Liver (tissue), 3 donors: Measurements from ENCODE around the gene NEDD4.

ENCODE experiments used
- GABPA ChIP-seq, 2 donors: IDR thresholded peaks in 1 of 2; conservative IDR thresholded peaks in 1 of 2; 2 replicates each; pipeline ENCODE4 v1.6.1; 2016; ENCODE audit warnings: antibody characterized with exemption in 2 of 2, mild to moderate bottlenecking in 1 of 2, moderate library complexity in 1 of 2
- JUND ChIP-seq, 2 donors: IDR thresholded peaks; 2 replicates each; pipeline ENCODE4 v1.6.1; 2016; ENCODE audit warnings: antibody characterized with exemption in 2 of 2
- RAD21 ChIP-seq, 2 donors: IDR thresholded peaks; 2 replicates each; pipeline ENCODE4 v1.6.1; 2016; ENCODE audit warnings: antibody characterized with exemption in 2 of 2, mild to moderate bottlenecking in 2 of 2
- RXRA ChIP-seq, 2 donors: IDR thresholded peaks; 2 replicates each; pipeline ENCODE4 v1.6.1; 2017 to 2018; ENCODE audit warnings: antibody characterized with exemption in 2 of 2, mild to moderate bottlenecking in 1 of 2
- SP1 ChIP-seq: IDR thresholded peaks from 2 replicates; pipeline ENCODE4 v1.6.1; 2018; ENCODE audit warnings: antibody characterized with exemption, mild to moderate bottlenecking
- TAF1 ChIP-seq: conservative IDR thresholded peaks from 2 replicates; pipeline ENCODE4 v1.6.1; 2016; ENCODE audit warnings: antibody characterized with exemption, mild to moderate bottlenecking
- TF ChIP-seq, protein P1 (sequence below): fragments of 150-350 bp; IDR thresholded peaks from 2 replicates; pipeline ENCODE4 v1.5.1; 2017; ENCODE audit warnings: improper control_type of control experiment, low read depth, low read length; ENCODE audit not compliant: missing input control
- TF ChIP-seq, protein P2 (sequence below): IDR thresholded peaks from 2 replicates; pipeline ENCODE4 v1.6.1; 2016; ENCODE audit warnings: antibody characterized with exemption, mild to moderate bottlenecking
- donor health status: healthy.
- donor health status: healthy.

DNA sequence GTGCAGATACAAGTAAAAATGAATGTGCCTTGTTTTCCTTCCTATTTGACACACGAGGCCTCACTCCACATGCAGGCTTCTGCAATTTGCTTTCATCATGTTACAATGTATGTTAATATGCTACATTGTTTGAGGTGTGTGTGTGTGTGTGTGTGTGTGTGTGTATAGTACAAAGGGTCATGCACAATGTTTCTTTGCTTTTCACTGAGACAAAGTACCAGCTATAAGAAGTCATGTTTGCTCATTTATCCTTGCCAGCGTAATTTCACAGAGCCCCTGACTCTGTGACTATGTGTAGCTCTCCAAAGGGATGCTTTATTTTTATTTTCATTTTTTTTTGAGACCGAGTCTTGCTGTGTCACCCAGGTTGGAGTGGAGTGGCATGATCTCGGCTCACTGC, 38.0 kb upstream of the NEDD4 start:
- TF ChIP-seq, protein P1, sequence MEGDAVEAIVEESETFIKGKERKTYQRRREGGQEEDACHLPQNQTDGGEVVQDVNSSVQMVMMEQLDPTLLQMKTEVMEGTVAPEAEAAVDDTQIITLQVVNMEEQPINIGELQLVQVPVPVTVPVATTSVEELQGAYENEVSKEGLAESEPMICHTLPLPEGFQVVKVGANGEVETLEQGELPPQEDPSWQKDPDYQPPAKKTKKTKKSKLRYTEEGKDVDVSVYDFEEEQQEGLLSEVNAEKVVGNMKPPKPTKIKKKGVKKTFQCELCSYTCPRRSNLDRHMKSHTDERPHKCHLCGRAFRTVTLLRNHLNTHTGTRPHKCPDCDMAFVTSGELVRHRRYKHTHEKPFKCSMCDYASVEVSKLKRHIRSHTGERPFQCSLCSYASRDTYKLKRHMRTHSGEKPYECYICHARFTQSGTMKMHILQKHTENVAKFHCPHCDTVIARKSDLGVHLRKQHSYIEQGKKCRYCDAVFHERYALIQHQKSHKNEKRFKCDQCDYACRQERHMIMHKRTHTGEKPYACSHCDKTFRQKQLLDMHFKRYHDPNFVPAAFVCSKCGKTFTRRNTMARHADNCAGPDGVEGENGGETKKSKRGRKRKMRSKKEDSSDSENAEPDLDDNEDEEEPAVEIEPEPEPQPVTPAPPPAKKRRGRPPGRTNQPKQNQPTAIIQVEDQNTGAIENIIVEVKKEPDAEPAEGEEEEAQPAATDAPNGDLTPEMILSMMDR = no peak
- no peak for TF ChIP-seq GABPA (IDR thresholded peaks at IDR 0.05 in 1 of 2, conservative IDR thresholded peaks at IDR 0.05 in 1 of 2)
- TF ChIP-seq TAF1 = no peak
- no peak for TF ChIP-seq RAD21 (IDR thresholded peaks at IDR 0.05)
- TF ChIP-seq, protein P2, sequence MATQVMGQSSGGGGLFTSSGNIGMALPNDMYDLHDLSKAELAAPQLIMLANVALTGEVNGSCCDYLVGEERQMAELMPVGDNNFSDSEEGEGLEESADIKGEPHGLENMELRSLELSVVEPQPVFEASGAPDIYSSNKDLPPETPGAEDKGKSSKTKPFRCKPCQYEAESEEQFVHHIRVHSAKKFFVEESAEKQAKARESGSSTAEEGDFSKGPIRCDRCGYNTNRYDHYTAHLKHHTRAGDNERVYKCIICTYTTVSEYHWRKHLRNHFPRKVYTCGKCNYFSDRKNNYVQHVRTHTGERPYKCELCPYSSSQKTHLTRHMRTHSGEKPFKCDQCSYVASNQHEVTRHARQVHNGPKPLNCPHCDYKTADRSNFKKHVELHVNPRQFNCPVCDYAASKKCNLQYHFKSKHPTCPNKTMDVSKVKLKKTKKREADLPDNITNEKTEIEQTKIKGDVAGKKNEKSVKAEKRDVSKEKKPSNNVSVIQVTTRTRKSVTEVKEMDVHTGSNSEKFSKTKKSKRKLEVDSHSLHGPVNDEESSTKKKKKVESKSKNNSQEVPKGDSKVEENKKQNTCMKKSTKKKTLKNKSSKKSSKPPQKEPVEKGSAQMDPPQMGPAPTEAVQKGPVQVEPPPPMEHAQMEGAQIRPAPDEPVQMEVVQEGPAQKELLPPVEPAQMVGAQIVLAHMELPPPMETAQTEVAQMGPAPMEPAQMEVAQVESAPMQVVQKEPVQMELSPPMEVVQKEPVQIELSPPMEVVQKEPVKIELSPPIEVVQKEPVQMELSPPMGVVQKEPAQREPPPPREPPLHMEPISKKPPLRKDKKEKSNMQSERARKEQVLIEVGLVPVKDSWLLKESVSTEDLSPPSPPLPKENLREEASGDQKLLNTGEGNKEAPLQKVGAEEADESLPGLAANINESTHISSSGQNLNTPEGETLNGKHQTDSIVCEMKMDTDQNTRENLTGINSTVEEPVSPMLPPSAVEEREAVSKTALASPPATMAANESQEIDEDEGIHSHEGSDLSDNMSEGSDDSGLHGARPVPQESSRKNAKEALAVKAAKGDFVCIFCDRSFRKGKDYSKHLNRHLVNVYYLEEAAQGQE = no peak
- no peak for TF ChIP-seq SP1
- no peak for TF ChIP-seq JUND (IDR thresholded peaks at IDR 0.05)
- TF ChIP-seq RXRA (IDR thresholded peaks at IDR 0.05) = no peak
